ENCODE measurements around the gene YEATS2. TPM values are rescaled to one million over a fixed set of nuclear protein-coding genes. Genes with fewer than 3 reads are reported as not detected.
A peak's percentile ranks its signal among the peaks of the same experiment; 100 is the strongest.

YEATS2 gene
- total RNA-seq: 10 to 100 TPM; 23.9 to 65.0 (median 41.2) TPM

- TF ChIP-seq CTCF (IDR thresholded peaks at IDR 0.05) (no peak), POLR2A (IDR thresholded peaks at IDR 0.05) (peak in 2 of 4 donors; percentile 71 to 79), EP300 (IDR thresholded peaks at IDR 0.05) (no peak), POLR2AphosphoS5 (IDR thresholded peaks at IDR 0.05) (peak in 1 of 2 donors; percentile 31)
- no peaks in the 10 kb centered on the region for H3K9me3 ChIP-seq
- H3K27ac ChIP-seq: peak within 1 kb of the TSS; percentile 88 to 96 (median 90)
- H3K4me3 ChIP-seq: peak within 1 kb of the TSS; percentile 82 to 99 (median 92)
- DNase-seq (peak; percentile 64 to 96), ATAC-seq (ENCODE audit: low FRiP score in 2 of 2) (peak; percentile 83 to 96)
- peaks cover 0 to 6% (median 2%) of the 10 kb centered on the region in 4 donors for H3K36me3 ChIP-seq
- H3K27me3 ChIP-seq: no peaks in the 10 kb centered on the region
- peaks cover 12 to 22% (median 16%) of the 10 kb centered on the region in 4 donors for H3K4me1 ChIP-seq
- WGBS, 2 donors: 0% methylated on average over 7 to 49 of the region's 89 CpGs
Measured at GRCh38 chr3:183697610-183698317, at the start of gene YEATS2. TSS of gene YEATS2 (plus strand) at chr3:183697797. CDS start at chr3:183715163, 17,366 bp downstream.

- no peak overlapping the region for H3K27ac ChIP-seq
- DNase-seq: no peak
- peaks cover 21 to 79% (median 28%) of the 10 kb centered on the region in 4 donors for H3K36me3 ChIP-seq
- H3K27me3 ChIP-seq: no peaks in the 10 kb centered on the region
- no peak overlapping the region for H3K4me3 ChIP-seq
- peaks cover 14 to 38% (median 22%) of the 10 kb centered on the region in 4 donors for H3K9me3 ChIP-seq
- TF ChIP-seq CTCF (IDR thresholded peaks at IDR 0.05) (no peak), EP300 (IDR thresholded peaks at IDR 0.05) (no peak), POLR2A (IDR thresholded peaks at IDR 0.05) (no peak), POLR2AphosphoS5 (IDR thresholded peaks at IDR 0.05) (no peak)
- H3K4me1 ChIP-seq: no peaks in the 10 kb centered on the region
- WGBS, 2 donors: 92 to 97% methylated on average over 4 of the region's 4 CpGs
- no peak for ATAC-seq (ENCODE audit: low FRiP score in 2 of 2)
Measured at GRCh38 chr3:183650554-183650953, 47.0 kb upstream of the YEATS2 start.

- H3K27ac ChIP-seq: no peak overlapping the region
- H3K4me1 ChIP-seq: peaks cover 0 to under 1% (median 0%) of the 10 kb centered on the region in 4 donors
- H3K9me3 ChIP-seq: peaks cover 14 to 38% (median 22%) of the 10 kb centered on the region in 4 donors
- H3K4me3 ChIP-seq: no peak overlapping the region
- DNase-seq: no peak
- 81 to 87% methylated on average over 6 of the region's 6 CpGs for WGBS, 2 donors
- ATAC-seq (ENCODE audit: low FRiP score in 2 of 2): no peak
- no peak for TF ChIP-seq POLR2AphosphoS5 (IDR thresholded peaks at IDR 0.05)
- TF ChIP-seq EP300 (IDR thresholded peaks at IDR 0.05): no peak
- no peak for TF ChIP-seq CTCF (IDR thresholded peaks at IDR 0.05)
- no peak for TF ChIP-seq POLR2A (IDR thresholded peaks at IDR 0.05)
- peaks cover 24 to 60% (median 27%) of the 10 kb centered on the region in 4 donors for H3K36me3 ChIP-seq
- H3K27me3 ChIP-seq: no peaks in the 10 kb centered on the region
Measured at GRCh38 chr3:183653209-183654064, 44.2 kb upstream of the YEATS2 start.

- no peak for DNase-seq
- no peaks in the 10 kb centered on the region for H3K27me3 ChIP-seq
- no peak for ATAC-seq (ENCODE audit: low FRiP score in 2 of 2)
- 100% methylated on average over 1 of the region's 1 CpG for WGBS, 2 donors
- no peak for TF ChIP-seq EP300 (IDR thresholded peaks at IDR 0.05)
- TF ChIP-seq CTCF (IDR thresholded peaks at IDR 0.05): no peak
- no peak for TF ChIP-seq POLR2AphosphoS5 (IDR thresholded peaks at IDR 0.05)
- no peak for TF ChIP-seq POLR2A (IDR thresholded peaks at IDR 0.05)
- H3K4me1 ChIP-seq: peaks cover 0 to 8% (median 2%) of the 10 kb centered on the region in 4 donors
- peaks cover 25 to 70% (median 34%) of the 10 kb centered on the region in 4 donors for H3K36me3 ChIP-seq
- no peak overlapping the region for H3K27ac ChIP-seq
- peaks cover 14 to 38% (median 22%) of the 10 kb centered on the region in 4 donors for H3K9me3 ChIP-seq
- no peak overlapping the region for H3K4me3 ChIP-seq
Measured at GRCh38 chr3:183654727-183655126, 42.9 kb upstream of the YEATS2 start.
